SK-N-SH (cell line): Measurements from ENCODE around the gene KRT6B. TPM values are rescaled to one million over a fixed set of nuclear protein-coding genes. Genes with fewer than 3 reads are reported as not detected.

Experiments used
- CTCF ChIA-PET: fragments of 300-600, 350-600 bp; formaldehyde crosslinking; extraction: SDS; loops from one replicate; lab custom pipeline; 2021; lab: Yijun Ruan, JAX
- POLR2A ChIA-PET: fragments of 350-600 bp; sonication (Branson Sonifier 250); formaldehyde crosslinking; extraction: SDS; loops from one replicate; lab custom pipeline; 2020; ENCODE audit warnings: antibody characterized with exemption, inconsistent platforms; lab: Yijun Ruan, JAX
- DNase-seq: peaks from one replicate; pipeline ENCODE4 v3.0.0; 2012
- H2AFZ ChIP-seq: fragments of 200-600 bp; sonication (generic); 2 replicates; pipeline ENCODE4 v1.8.1; 2016; ENCODE audit warnings: antibody characterized with exemption, mild to moderate bottlenecking, low read depth
- H3F3A ChIP-seq: fragments of 200-600 bp; sonication (generic); replicated peaks from 2 replicates; pipeline ENCODE3; 2016; ENCODE audit warnings: antibody characterized with exemption, mild to moderate bottlenecking; ENCODE audit not compliant: insufficient read depth
- H3K27ac ChIP-seq, 2 experiments: fragments of 200-500 bp in 1 of 2; fragments of 200-600 bp in 1 of 2; sonication (Bioruptor generic) in 1 of 2; sonication (generic), shearing (Covaris generic) in 1 of 2; 2 replicates each; pipeline versions ENCODE4 v1.5.1 to v1.6.1; 2014 to 2016; ENCODE audit warnings: low read depth in 2 of 2, inconsistent platforms in 1 of 2, low read length in 1 of 2, mild to moderate bottlenecking in 1 of 2, mixed read lengths in 1 of 2
- H3K27me3 ChIP-seq: fragments of 200-600 bp; sonication (generic), shearing (Covaris generic); 2 replicates; pipeline ENCODE4 v1.6.1; 2016; ENCODE audit warnings: mixed run types; ENCODE audit not compliant: insufficient read depth
- H3K36me3 ChIP-seq, 2 experiments: fragments of 200-500 bp in 1 of 2; fragments of 200-600 bp in 1 of 2; sonication (Bioruptor generic) in 1 of 2; sonication (generic) in 1 of 2; replicated peaks in 1 of 2; 2 replicates each; pipeline versions ENCODE3 to v1.5.1; 2014 to 2016; ENCODE audit warnings: low read length in 1 of 2, mild to moderate bottlenecking in 1 of 2; ENCODE audit not compliant: insufficient read depth in 2 of 2, control insufficient read depth in 1 of 2
- H3K4me1 ChIP-seq, 2 experiments: fragments of 200-500 bp in 1 of 2; fragments of 200-600 bp in 1 of 2; sonication (Bioruptor generic) in 1 of 2; sonication (generic), shearing (Covaris generic) in 1 of 2; 2 replicates each; pipeline versions ENCODE4 v1.5.1 to v1.6.1; 2014 to 2016; ENCODE audit warnings: low read depth in 1 of 2, low read length in 1 of 2, mixed run types in 1 of 2; ENCODE audit not compliant: insufficient read depth in 2 of 2, control insufficient read depth in 1 of 2
- H3K4me2 ChIP-seq: fragments of 200-600 bp; sonication (generic), shearing (Covaris generic); 2 replicates; pipeline ENCODE4 v1.6.1; 2017; ENCODE audit warnings: mixed run types
- H3K4me3 ChIP-seq, 2 experiments: fragments of 200-500 bp in 1 of 2; fragments of 200-600 bp in 1 of 2; sonication (Bioruptor generic) in 1 of 2; sonication (generic), shearing (Covaris generic) in 1 of 2; 2 replicates each; pipeline versions ENCODE4 v1.5.1 to v1.8.1; 2014 to 2016; ENCODE audit warnings: low read depth in 2 of 2, inconsistent platforms in 1 of 2, low read length in 1 of 2, mild to moderate bottlenecking in 1 of 2, mixed read lengths in 1 of 2, moderate library complexity in 1 of 2
- H3K79me2 ChIP-seq: fragments of 200-600 bp; sonication (generic); 2 replicates; pipeline ENCODE4 v1.8.1; 2017; ENCODE audit warnings: mild to moderate bottlenecking; ENCODE audit not compliant: insufficient read depth
- H3K9ac ChIP-seq: fragments of 200-600 bp; sonication (generic); 2 replicates; pipeline ENCODE4 v1.6.1; 2017; ENCODE audit warnings: mixed run types
- H3K9me2 ChIP-seq: fragments of 200-600 bp; sonication (generic); 2 replicates; pipeline ENCODE4 v1.6.1; 2017; ENCODE audit warnings: mixed run types
- H3K9me3 ChIP-seq: fragments of 200-600 bp; sonication (generic); 2 replicates; pipeline ENCODE4 v1.6.1; 2017; ENCODE audit warnings: mixed run types, mild to moderate bottlenecking, moderate library complexity
- H4K20me1 ChIP-seq: fragments of 200-600 bp; sonication (generic); 2 replicates; pipeline ENCODE4 v1.6.1; 2017; ENCODE audit warnings: mild to moderate bottlenecking, mixed run types; ENCODE audit not compliant: insufficient read depth
- CHD2 ChIP-seq: fragments of 150-350 bp; IDR thresholded peaks from 2 replicates; pipeline ENCODE4 v1.6.1; 2018; ENCODE audit warnings: low read length; ENCODE audit not compliant: partially characterized antibody
- EP300 ChIP-seq, 2 experiments: IDR thresholded peaks; 2 replicates each; pipeline versions ENCODE4 v1.4.0 to v1.6.1; 2012; ENCODE audit warnings: borderline replicate concordance in 1 of 2, low read depth in 1 of 2, low read length in 1 of 2
- FOXJ3 ChIP-seq: sonication (generic); formaldehyde crosslinking; IDR thresholded peaks from 2 replicates; pipeline ENCODE4 v1.5.1; 2020; ENCODE audit warnings: mild to moderate bottlenecking, missing genetic modification reagents
- GABPA ChIP-seq: IDR thresholded peaks from 2 replicates; pipeline ENCODE4 v1.4.0; 2012; ENCODE audit warnings: low read depth, mild to moderate bottlenecking
- IRF3 ChIP-seq: fragments of 150-350 bp; IDR thresholded peaks from 2 replicates; pipeline ENCODE4 v1.6.1; 2016; ENCODE audit warnings: mild to moderate bottlenecking, low read depth, low read length
- JUND ChIP-seq: IDR thresholded peaks from 2 replicates; pipeline ENCODE4 v1.4.0; 2012
- MAX ChIP-seq: IDR thresholded peaks from 2 replicates; pipeline ENCODE4 v1.4.0; 2012; ENCODE audit warnings: low read depth
- NFIC ChIP-seq: IDR thresholded peaks from 2 replicates; pipeline ENCODE4 v1.4.0; 2012; ENCODE audit warnings: borderline replicate concordance
- NRF1 ChIP-seq: IDR thresholded peaks from 2 replicates; pipeline ENCODE4 v1.6.1; 2012; ENCODE audit warnings: low read depth, mild to moderate bottlenecking, low read length
- PBX3 ChIP-seq: IDR thresholded peaks from 2 replicates; pipeline ENCODE4; 2012
- POLR2AphosphoS5 ChIP-seq: IDR thresholded peaks from 2 replicates; pipeline ENCODE4 v1.6.1; 2012; ENCODE audit warnings: low read depth, low read length
- RAD21 ChIP-seq: IDR thresholded peaks from 2 replicates; pipeline ENCODE4 v1.6.1; 2012; ENCODE audit warnings: mild to moderate bottlenecking, low read length
- RCOR1 ChIP-seq: fragments of 150-350 bp; IDR thresholded peaks from 2 replicates; pipeline ENCODE4 v1.6.1; 2017; ENCODE audit warnings: antibody characterized with exemption, low read length
- RFX5 ChIP-seq: IDR thresholded peaks from 2 replicates; pipeline ENCODE4 v1.6.1; 2012; ENCODE audit warnings: mild to moderate bottlenecking, improper control_type of control experiment, low read length
- RXRA ChIP-seq: IDR thresholded peaks from 2 replicates; pipeline ENCODE4 v1.4.0; 2012; ENCODE audit warnings: low read depth, mild to moderate bottlenecking, borderline replicate concordance
- SIN3A ChIP-seq: IDR thresholded peaks from 2 replicates; pipeline ENCODE4 v1.6.1; 2012; ENCODE audit warnings: low read depth, mild to moderate bottlenecking, low read length, moderate library complexity, borderline replicate concordance
- TAF1 ChIP-seq: IDR thresholded peaks from 2 replicates; pipeline ENCODE4 v1.6.1; 2012; ENCODE audit warnings: low read depth, mild to moderate bottlenecking, low read length, moderate library complexity, borderline replicate concordance
- TCF12 ChIP-seq: IDR thresholded peaks from 2 replicates; pipeline ENCODE4 v1.4.0; 2012
- TEAD4 ChIP-seq: IDR thresholded peaks from 2 replicates; pipeline ENCODE4 v1.4.0; 2012; ENCODE audit warnings: mild to moderate bottlenecking, borderline replicate concordance; ENCODE audit not compliant: insufficient read depth
- USF1 ChIP-seq: IDR thresholded peaks from 2 replicates; pipeline ENCODE4 v1.4.0; 2012; ENCODE audit warnings: low read depth, borderline replicate concordance
- USF2 ChIP-seq: fragments of 150-350 bp; IDR thresholded peaks from 2 replicates; pipeline ENCODE4 v1.6.1; 2017; ENCODE audit warnings: antibody characterized with exemption, low read length, low read depth, borderline replicate concordance
- ZBTB33 ChIP-seq: IDR thresholded peaks from 2 replicates; pipeline ENCODE4 v1.4.0; 2012; ENCODE audit warnings: low read depth, borderline replicate concordance
- WGBS: methylation state at CpG from one replicate; pipeline ENCODE4 v1.1.6; 2017; ENCODE audit warnings: low lambda C conversion rate; 5-methylcytosine and 5-hydroxymethylcytosine counted together
- polyA plus RNA-seq, 3 experiments: library from polyadenylated mRNA; depleted of rRNA; stranded (reverse); fragments of >200 nt; gene quantifications; 2 replicates each; pipeline ENCODE4 v1.2.3, GENCODE V29; 2012

KRT6B gene
- polyA plus RNA-seq, 1 of the 3 experiments (the other 2 are of a cell fraction): not detected

- H3K36me3 ChIP-seq: no peaks in the 10 kb centered on the region
- DNase-seq: no peak
- H3K79me2 ChIP-seq: no peaks in the 10 kb centered on the region
- 63% methylated on average over 5 of the region's 5 CpGs for WGBS
- no peak for TF ChIP-seq RAD21
- no peak for TF ChIP-seq JUND
- TF ChIP-seq RFX5: no peak
- no peak for TF ChIP-seq USF2
- TF ChIP-seq NFIC: no peak
- TF ChIP-seq TEAD4: no peak
- no peak for TF ChIP-seq NRF1
- TF ChIP-seq MAX: no peak
- H3F3A ChIP-seq: peaks cover 23% of the 10 kb centered on the region
- peaks cover 0 to 15% of the 10 kb centered on the region in 2 experiments; a peak in 2 of 4 replicates for H3K4me1 ChIP-seq
- no peak overlapping the region for H3K4me3 ChIP-seq
- peak overlapping the region; percentile 38; the same call in 1 of the 2 replicates for H3K4me2 ChIP-seq
- peak overlapping the region; percentile 44 for H3K9ac ChIP-seq
- peak overlapping the region in 1 of 2 experiments; percentile 72; a peak in 2 of 4 replicates for H3K27ac ChIP-seq
- ChIA-PET POLR2A (no interaction called here), CTCF (no interaction called here)
- H4K20me1 ChIP-seq: no peaks in the 10 kb centered on the region
- no peaks in the 10 kb centered on the region for H3K9me3 ChIP-seq
- H3K9me2 ChIP-seq: no peaks in the 10 kb centered on the region
- peak overlapping the region; percentile 12; the same call in 1 of the 2 replicates for H2AFZ ChIP-seq
- peaks cover 3% of the 10 kb centered on the region; the same call in 1 of the 2 replicates for H3K27me3 ChIP-seq
Observed at GRCh38 chr12:52440821-52441319, 11.1 kb downstream of the KRT6B start.

- Histone ChIP-seq H3K4me3 (no peak overlapping the region), H3K27ac (peak overlapping the region in 1 of 2 experiments; percentile 72; a peak in 2 of 4 replicates), H3K9me3 (no peaks in the 10 kb centered on the region), H3K4me1 (peaks cover 0 to 22% of the 10 kb centered on the region in 2 experiments; a peak in 2 of 4 replicates), H3K4me2 (no peak overlapping the region), H3K36me3 (no peaks in the 10 kb centered on the region), H2AFZ (no peak overlapping the region), H3K9ac (no peak overlapping the region), H4K20me1 (no peaks in the 10 kb centered on the region), H3K27me3 (no peaks in the 10 kb centered on the region), H3K9me2 (no peaks in the 10 kb centered on the region), H3F3A (peaks cover 23% of the 10 kb centered on the region), H3K79me2 (no peaks in the 10 kb centered on the region)
- WGBS: 37% methylated on average over 2 of the region's 2 CpGs
- DNase-seq: no peak
- POLR2A ChIA-PET: no interaction called here
- CTCF ChIA-PET: interaction anchor here (0.9 kb wide), 1 partner anchor 11 kb away, joined by 3 read pairs; no protein-coding TSS in a partner anchor
- TF ChIP-seq RXRA (no peak), IRF3 (no peak), EP300 (IDR thresholded peaks at IDR 0.05; ENCODE audit: borderline replicate concordance in 1 of 2, low read depth in 1 of 2, low read length in 1 of 2) (no peak), RAD21 (no peak), POLR2AphosphoS5 (no peak), RFX5 (no peak), PBX3 (no peak), GABPA (no peak), ZBTB33 (no peak), NRF1 (no peak), TEAD4 (no peak), CHD2 (no peak), FOXJ3 (no peak), RCOR1 (no peak), JUND (no peak), TCF12 (no peak), USF1 (no peak), SIN3A (no peak), TAF1 (no peak)
Observed at GRCh38 chr12:52439845-52440244, 12.1 kb downstream of the KRT6B start.
